GM23338 (cell line): ENCODE measurements around the gene MAP3K4.

Experiments
- CREB1 ChIP-seq: fragments of 250-450 bp; sonication (Bioruptor Pico); IDR thresholded peaks from 2 replicates; pipeline ENCODE4 v1.5.0; 2020; ENCODE audit warnings: low read depth, mild to moderate bottlenecking, moderate library complexity
- CTCF ChIP-seq, 2 experiments: fragments of 200-600 bp in 1 of 2; sonication (generic) in 1 of 2; conservative IDR thresholded peaks; 2 replicates each; pipeline versions ENCODE4 v1.5.1 to v1.6.1; 2016 to 2017; ENCODE audit warnings: antibody characterized with exemption in 2 of 2, low read depth in 2 of 2, mild to moderate bottlenecking in 2 of 2, moderate library complexity in 1 of 2
- EZH2 ChIP-seq: fragments of 200-600 bp; sonication (generic); IDR thresholded peaks from one replicate; pipeline ENCODE4 v1.8.0; 2017; ENCODE audit warnings: antibody characterized with exemption, mild to moderate bottlenecking, low read depth; ENCODE audit not compliant: unreplicated experiment
- EZH2phosphoT487 ChIP-seq: fragments of 200-600 bp; sonication (generic); IDR thresholded peaks from one replicate; pipeline ENCODE4 v1.8.1; 2018; ENCODE audit warnings: antibody characterized with exemption; ENCODE audit not compliant: unreplicated experiment
- ZNF331 ChIP-seq: fragments of 250-450 bp; sonication (Bioruptor Pico); IDR thresholded peaks from 2 replicates; pipeline ENCODE4 v1.5.0; 2020; ENCODE audit warnings: low read depth, mild to moderate bottlenecking, moderate library complexity
- TF ChIP-seq, protein P1 (sequence below): IDR thresholded peaks from one replicate; pipeline ENCODE4 v1.6.1; 2018; ENCODE audit warnings: antibody characterized with exemption; ENCODE audit not compliant: unreplicated experiment

- TF ChIP-seq EZH2phosphoT487 (no peak), EZH2 (no peak), CTCF (conservative IDR thresholded peaks at IDR 0.05; ENCODE audit: low read depth in 2 of 2) (no peak), CREB1 (CRISPR knock-in tag) (no peak), ZNF331 (no peak)
- TF ChIP-seq, protein P1, sequence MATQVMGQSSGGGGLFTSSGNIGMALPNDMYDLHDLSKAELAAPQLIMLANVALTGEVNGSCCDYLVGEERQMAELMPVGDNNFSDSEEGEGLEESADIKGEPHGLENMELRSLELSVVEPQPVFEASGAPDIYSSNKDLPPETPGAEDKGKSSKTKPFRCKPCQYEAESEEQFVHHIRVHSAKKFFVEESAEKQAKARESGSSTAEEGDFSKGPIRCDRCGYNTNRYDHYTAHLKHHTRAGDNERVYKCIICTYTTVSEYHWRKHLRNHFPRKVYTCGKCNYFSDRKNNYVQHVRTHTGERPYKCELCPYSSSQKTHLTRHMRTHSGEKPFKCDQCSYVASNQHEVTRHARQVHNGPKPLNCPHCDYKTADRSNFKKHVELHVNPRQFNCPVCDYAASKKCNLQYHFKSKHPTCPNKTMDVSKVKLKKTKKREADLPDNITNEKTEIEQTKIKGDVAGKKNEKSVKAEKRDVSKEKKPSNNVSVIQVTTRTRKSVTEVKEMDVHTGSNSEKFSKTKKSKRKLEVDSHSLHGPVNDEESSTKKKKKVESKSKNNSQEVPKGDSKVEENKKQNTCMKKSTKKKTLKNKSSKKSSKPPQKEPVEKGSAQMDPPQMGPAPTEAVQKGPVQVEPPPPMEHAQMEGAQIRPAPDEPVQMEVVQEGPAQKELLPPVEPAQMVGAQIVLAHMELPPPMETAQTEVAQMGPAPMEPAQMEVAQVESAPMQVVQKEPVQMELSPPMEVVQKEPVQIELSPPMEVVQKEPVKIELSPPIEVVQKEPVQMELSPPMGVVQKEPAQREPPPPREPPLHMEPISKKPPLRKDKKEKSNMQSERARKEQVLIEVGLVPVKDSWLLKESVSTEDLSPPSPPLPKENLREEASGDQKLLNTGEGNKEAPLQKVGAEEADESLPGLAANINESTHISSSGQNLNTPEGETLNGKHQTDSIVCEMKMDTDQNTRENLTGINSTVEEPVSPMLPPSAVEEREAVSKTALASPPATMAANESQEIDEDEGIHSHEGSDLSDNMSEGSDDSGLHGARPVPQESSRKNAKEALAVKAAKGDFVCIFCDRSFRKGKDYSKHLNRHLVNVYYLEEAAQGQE, result no peak
Measured at GRCh38 chr6:160998217-160998616, 6.6 kb downstream of the MAP3K4 start.
